ENCODE data around the gene UAP1.
"Not testable (repeated sequence)": the region's sequence is repeated elsewhere in the genome, so short reads cannot be mapped to it uniquely, and the experiment has no call there.

The UAP1 gene

DNA sequence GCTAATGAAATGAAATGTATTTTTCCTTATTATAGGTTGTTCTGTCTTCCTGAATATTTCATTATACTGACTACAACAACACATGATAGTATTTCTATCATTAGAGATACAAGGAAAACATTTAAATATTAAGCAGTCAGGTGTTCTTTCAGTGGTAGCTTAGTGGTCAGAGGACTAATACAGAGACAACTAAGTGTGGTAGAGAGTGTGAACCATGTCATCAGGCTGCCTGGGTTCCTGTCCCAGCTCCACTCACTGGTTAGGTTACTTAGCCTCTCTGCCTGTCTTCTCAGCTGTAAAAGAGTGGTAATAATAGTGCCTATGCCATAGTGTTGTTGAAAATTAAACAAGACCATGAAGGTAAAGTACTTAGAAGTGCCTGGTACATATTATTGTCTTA, 3.9 kb downstream of the UAP1 start:
- no peak for DNase-seq (ENCODE audit: low read depth)
- no peak overlapping the region for H3K4me3 ChIP-seq (ENCODE audit: low read length)
- TF ChIP-seq, protein P1, sequence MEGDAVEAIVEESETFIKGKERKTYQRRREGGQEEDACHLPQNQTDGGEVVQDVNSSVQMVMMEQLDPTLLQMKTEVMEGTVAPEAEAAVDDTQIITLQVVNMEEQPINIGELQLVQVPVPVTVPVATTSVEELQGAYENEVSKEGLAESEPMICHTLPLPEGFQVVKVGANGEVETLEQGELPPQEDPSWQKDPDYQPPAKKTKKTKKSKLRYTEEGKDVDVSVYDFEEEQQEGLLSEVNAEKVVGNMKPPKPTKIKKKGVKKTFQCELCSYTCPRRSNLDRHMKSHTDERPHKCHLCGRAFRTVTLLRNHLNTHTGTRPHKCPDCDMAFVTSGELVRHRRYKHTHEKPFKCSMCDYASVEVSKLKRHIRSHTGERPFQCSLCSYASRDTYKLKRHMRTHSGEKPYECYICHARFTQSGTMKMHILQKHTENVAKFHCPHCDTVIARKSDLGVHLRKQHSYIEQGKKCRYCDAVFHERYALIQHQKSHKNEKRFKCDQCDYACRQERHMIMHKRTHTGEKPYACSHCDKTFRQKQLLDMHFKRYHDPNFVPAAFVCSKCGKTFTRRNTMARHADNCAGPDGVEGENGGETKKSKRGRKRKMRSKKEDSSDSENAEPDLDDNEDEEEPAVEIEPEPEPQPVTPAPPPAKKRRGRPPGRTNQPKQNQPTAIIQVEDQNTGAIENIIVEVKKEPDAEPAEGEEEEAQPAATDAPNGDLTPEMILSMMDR (conservative IDR thresholded peaks at IDR 0.05; ENCODE audit: low read length): no peak

DNA sequence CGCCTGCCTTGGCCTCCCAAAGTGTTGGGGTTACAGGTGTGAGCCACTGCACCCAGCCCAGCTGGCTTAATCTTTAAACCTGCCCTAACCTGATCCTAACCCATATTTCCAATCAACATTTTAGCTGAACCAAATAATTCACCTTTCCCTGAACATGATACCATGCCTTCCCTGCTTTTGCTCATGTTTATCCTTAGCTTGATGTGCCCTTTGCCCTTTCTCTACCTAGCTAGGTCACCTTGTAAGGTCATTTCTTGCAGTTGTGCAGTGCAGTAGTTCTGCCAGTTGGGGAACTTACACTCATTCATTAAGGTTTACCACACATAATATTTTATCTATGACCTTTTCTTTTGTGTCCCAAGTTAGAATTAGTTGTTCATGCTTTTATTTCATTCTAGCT, 5.3 kb downstream of the UAP1 start:
- no peak for DNase-seq (ENCODE audit: low read depth)
- H3K4me3 ChIP-seq (ENCODE audit: low read length): no peak overlapping the region
- TF ChIP-seq, protein P1 (conservative IDR thresholded peaks at IDR 0.05; ENCODE audit: low read length): no peak

DNA sequence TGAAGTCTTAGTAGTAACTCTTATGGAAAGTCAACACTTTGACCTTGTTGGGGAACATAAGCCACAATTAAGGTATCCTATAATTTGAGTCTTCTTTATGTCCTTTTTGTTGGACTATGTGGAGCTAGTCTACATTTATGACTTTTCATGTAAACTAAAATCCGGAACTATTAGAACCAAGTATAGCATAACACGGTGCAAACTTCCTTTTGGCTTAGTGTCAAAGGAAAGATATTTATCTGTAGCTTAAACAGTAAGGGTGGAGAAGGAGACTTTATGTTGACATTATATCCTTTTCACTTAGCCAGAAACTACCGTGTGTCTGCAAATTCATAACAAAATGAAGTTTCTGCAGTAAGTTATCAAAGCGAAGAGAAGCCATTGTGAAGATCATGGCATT, 7.3 kb downstream of the UAP1 start:
- TF ChIP-seq, protein P1 (conservative IDR thresholded peaks at IDR 0.05; ENCODE audit: low read length): no peak
- H3K4me3 ChIP-seq (ENCODE audit: low read length): no peak overlapping the region
- DNase-seq (ENCODE audit: low read depth): no peak

DNA sequence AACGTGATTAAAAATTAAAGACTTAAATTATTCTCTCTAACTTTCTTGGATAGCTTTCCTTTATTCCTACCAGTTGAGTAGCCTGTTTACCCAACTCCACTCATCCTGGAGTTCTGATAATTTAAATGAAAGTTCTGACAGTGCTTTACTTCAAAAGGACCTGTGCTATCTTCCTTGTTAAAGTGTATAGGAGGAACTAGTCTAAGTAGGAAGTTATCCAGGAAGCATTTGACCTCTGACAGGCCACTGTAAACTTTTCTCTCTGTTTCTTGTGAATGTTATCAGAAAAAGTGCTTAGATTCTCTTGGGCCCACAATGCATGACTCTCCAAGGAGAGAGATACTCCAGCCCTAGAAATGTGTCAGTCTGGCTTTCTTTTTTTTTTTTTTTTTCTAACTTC, 9.2 kb downstream of the UAP1 start:
- TF ChIP-seq, protein P1 (conservative IDR thresholded peaks at IDR 0.05; ENCODE audit: low read length): no peak
- DNase-seq (ENCODE audit: low read depth): no peak
- H3K4me3 ChIP-seq (ENCODE audit: low read length): no peak overlapping the region

DNA sequence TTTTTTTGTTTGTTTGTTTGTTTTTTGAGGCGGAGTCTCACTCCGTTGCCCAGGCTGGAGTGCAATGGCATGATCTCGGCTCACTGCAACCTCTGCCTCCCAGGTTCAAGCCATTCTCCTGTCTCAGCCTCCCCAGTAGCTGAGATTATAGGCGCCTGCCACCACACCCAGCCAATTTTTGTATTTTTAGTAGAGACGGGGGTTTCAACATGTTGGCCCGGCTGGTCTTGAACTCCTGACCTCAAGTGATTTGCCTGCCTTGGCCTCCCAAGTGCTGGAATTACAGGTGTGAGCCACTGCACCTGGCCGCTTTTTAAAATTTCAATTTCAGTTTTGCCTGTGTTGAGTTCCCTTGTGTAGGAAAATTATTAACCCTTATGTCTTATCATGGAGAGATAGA, 9.6 kb downstream of the UAP1 start:
- DNase-seq (ENCODE audit: low read depth); H3K4me3 ChIP-seq (ENCODE audit: low read length): not testable (repeated sequence)

DNA sequence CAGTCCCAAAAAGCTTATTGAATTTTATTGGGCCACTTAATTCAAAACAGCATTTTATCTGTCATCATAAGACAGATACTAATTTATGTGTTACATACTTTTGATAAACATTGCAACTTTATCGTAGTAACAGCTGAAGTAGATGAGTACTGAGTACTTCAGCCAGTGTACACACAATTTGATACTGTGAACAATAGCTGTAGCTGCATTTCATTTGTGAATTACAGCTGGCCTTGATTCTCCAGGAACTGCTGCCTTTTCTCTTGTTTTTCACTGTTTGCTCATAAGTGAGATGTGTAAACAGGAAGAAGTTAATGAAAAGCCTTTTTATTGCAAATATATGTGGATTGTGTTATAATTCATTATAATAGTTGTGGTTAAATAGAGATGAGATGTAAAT, 10.2 kb downstream of the UAP1 start:
- no peak overlapping the region for H3K4me3 ChIP-seq (ENCODE audit: low read length)
- TF ChIP-seq, protein P1 (conservative IDR thresholded peaks at IDR 0.05; ENCODE audit: low read length): no peak
- DNase-seq (ENCODE audit: low read depth): no peak

DNA sequence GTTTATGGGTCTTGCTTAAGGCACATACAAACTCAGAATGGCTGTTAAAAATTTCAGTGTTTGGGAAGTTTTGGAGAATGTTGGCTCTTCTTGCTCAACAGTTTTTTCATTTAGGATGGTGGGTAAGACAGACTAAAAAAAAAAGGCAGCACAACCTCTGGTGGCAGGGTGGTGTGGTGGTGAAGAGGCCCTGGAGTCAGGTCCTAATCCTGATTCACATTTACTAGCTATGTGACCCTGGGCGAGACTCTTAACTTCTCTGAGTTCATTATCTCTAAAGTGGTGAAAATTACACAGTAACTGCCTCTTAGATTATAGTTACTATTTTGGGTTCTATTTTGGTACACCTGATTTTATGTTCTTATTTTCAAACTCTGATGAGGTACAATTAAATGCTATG, 11.6 kb downstream of the UAP1 start:
- H3K4me3 ChIP-seq (ENCODE audit: low read length): no peak overlapping the region
- TF ChIP-seq, protein P1 (conservative IDR thresholded peaks at IDR 0.05; ENCODE audit: low read length): no peak

DNA sequence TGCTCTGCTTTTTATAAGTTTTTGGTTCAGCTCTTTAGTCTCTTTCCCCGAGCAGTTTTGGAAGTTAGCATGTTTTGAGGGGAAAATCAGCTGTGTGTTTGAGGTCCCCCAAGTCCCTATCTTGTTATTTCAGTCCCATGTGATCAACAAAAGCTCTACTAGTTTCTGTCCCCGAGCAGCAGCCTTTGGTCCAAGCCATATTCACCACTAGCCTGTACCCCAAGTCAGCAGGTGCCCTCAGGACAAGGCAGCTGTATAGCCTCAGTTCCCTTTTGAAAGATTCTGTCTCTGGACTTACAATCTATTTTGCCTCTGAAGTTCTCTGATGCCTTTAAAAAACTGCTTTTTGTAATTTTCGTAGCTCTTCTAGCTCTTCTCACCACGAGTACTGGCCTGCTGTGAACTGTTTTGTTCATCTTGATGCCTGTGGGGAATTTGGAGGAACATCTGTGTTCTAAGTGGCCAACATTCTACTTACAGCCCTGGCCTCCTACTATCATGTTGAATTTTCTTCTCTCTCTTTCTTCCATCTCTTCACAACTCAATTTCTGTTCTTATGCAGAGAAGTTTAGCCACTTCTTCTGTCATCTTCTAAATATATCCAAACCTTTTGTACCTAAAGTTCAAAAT, 16.7 kb downstream of the UAP1 start:
- DNase-seq (ENCODE audit: low read depth): no peak
- H3K4me3 ChIP-seq (ENCODE audit: low read length): no peak overlapping the region
- TF ChIP-seq, protein P1 (conservative IDR thresholded peaks at IDR 0.05; ENCODE audit: low read length): no peak

More for the DNA sequence above, 11.6 kb downstream of the UAP1 start:
- no peak for DNase-seq (ENCODE audit: low read depth)
